ENCODE measurements around the gene DPPA5. TPM values are rescaled to one million over a fixed set of nuclear protein-coding genes. Genes with fewer than 3 reads are reported as not detected.

The DPPA5 gene, protein sequence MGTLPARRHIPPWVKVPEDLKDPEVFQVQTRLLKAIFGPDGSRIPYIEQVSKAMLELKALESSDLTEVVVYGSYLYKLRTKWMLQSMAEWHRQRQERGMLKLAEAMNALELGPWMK
- total RNA-seq = not detected in 2 replicates

DNA sequence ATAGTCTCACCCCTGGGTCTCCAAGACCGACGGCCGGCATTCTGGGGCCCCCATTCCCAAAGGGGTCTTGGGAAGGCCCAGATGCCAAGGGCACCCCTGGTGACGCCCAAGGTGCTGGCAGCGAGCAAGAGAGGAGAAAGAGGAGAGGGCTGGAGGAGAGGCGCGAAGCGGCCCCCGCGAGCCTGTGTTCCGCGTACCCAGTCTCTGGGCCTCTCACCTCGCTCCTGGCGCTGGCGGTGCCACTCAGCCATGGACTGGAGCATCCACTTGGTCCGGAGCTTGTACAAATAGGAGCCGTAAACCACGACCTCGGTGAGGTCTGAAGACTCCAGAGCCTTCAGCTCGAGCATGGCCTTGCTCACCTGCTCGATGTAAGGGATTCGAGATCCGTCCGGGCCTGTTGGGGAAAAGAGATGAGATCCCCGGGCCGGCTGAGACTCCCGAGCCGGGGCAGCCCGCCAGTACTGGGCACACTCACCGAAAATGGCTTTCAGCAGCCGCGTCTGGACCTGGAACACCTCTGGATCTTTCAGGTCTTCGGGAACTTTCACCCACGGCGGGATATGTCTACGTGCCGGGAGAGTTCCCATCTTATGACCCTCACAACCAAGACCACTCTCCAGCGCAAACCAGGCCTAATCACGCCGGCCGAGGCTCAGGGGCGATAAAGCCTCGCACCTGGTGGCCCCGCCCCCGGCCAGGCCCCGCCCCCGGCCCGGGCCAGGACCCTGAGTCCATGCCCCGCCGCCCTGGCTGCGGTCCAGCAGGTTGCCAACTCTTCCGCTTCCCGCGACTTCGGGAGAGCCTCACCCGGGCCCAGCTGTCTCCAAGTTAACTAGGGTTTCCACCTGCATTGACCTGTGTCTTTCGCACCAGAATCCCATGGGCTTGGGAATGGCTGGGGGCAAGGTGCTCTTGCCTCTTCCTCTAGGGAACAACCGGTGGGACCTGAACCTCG, at the start of gene DPPA5:
TSS of gene DPPA5 (minus strand) at position 641 of the 958 bp plus-strand sequence. CDS start at position 590, 51 bp downstream.

DNA sequence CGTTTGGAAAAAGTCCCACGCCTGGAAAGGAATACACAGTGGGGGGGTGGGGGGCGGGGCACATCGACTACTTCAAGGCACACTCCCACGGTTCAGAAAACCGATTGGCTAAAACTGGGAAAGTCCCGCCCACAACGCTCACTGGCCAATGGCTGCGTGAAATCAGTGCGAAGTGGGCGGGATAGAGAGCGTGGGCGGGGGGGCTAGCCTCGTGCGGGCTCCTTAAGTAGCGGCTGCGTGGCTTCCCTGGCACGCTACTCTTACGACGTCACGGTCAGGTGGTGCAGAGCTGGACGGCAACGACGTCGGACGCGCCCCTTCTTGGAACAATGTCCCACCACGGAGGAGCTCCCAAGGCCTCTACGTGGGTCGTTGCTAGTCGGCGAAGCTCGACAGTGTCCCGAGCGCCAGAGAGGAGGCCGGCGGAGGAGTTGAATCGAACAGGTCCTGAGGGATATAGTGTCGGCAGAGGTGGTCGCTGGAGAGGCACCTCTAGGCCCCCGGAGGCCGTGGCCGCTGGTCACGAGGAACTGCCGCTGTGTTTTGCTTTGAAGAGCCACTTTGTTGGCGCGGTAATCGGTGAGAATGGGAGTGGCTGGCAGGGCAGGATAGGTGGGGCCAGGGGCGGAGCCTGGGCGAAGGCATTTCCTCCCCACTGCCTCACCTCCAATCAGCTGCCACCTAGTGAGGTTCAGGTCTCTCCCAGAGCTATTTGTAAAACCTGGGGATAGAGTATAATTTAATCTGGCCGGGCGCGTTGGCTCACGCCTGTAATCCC, 40.7 kb upstream of the DPPA5 start, which contains the start of gene DDX43:
TSS of gene DDX43 (plus strand) at position 252 of the 778 bp plus-strand sequence. CDS start at position 330, 78 bp downstream.

DNA sequence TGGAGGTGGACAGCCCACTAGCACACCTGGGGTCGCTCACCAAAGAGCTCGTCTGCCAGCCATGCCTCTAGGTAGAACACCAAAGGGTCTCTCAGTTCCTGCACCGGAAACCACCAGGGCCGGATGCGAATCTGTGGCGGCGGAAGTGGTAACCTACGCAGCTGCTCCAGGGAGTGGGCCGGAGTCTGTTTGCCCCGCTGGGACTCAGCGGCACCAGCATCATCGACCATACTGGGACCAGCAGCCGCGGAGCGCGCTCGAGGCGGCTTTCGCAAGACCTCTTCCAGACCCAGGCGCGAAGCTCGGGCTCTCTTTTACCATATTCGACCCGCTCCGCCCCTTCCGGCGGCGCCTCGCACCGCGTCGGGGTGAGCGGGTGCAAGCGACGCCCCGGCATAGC, 15.5 kb upstream of the DPPA5 start, which contains the start of gene OOEP:
TSS of gene OOEP (minus strand) at position 335 of the 400 bp plus-strand sequence. CDS start at position 230, 105 bp downstream.

DNA sequence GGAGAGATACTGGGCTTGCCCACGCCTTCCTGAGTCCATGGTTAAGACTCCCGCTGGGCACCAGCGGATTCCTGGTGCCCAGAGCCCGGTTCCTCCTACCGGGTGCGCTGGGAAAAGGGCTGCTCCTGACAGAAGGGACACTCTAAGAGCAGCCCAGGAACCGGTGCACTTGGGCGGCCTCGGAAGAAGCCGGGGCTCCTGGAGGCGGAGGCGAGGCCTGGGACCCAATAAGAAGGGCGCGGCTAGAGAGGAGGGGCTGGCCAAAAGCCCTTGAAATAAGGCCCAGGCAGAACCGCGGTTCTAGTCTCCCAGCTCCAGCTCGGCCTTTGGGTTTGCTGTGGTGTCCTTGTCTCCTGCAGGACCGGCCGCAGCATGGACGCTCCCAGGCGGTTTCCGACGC, 8.3 kb upstream of the DPPA5 start, which contains the start of gene KHDC3L:
TSS of gene KHDC3L (plus strand) at position 301 of the 400 bp plus-strand sequence. CDS start at position 373, 72 bp downstream.

Other genes with a start within 250 kb of the DPPA5 start
- 0.33 TPM in 1 of 2 replicates, not detected in the other for gene KHDC1L, start 128.8 kb downstream of the DPPA5 start, total RNA-seq
- gene KHDC1, start 91.1 kb downstream of the DPPA5 start, total RNA-seq = 4.2 and 6.2 TPM in 2 replicates
- not detected in 2 replicates for gene KHDC3L, start 8.4 kb upstream of the DPPA5 start, total RNA-seq
- not detected in 2 replicates for gene OOEP, start 15.6 kb upstream of the DPPA5 start, total RNA-seq
- gene DDX43, start 40.6 kb upstream of the DPPA5 start, total RNA-seq = 0.16 and 0.51 TPM in 2 replicates
- 2.2 and 5.4 TPM in 2 replicates for gene CGAS, start 98.0 kb upstream of the DPPA5 start, total RNA-seq
- 11.9 and 19.2 TPM in 2 replicates for gene MTO1, start 107.5 kb upstream of the DPPA5 start, total RNA-seq
- gene EEF1A1, start 166.8 kb upstream of the DPPA5 start, total RNA-seq = 7,203 and 9,372 TPM in 2 replicates

All from mesangial cell (primary cell).